HG03442 (cell line): ENCODE results near the gene SMC2.

Source experiments
- ATAC-seq: cut with Tn5 transposase; IDR thresholded peaks from one replicate; pipeline ENCODE4 v1.9.1; 2021; ENCODE audit warnings: mild to moderate bottlenecking, moderate library complexity; ENCODE audit not compliant: unreplicated experiment

The SMC2 gene

DNA sequence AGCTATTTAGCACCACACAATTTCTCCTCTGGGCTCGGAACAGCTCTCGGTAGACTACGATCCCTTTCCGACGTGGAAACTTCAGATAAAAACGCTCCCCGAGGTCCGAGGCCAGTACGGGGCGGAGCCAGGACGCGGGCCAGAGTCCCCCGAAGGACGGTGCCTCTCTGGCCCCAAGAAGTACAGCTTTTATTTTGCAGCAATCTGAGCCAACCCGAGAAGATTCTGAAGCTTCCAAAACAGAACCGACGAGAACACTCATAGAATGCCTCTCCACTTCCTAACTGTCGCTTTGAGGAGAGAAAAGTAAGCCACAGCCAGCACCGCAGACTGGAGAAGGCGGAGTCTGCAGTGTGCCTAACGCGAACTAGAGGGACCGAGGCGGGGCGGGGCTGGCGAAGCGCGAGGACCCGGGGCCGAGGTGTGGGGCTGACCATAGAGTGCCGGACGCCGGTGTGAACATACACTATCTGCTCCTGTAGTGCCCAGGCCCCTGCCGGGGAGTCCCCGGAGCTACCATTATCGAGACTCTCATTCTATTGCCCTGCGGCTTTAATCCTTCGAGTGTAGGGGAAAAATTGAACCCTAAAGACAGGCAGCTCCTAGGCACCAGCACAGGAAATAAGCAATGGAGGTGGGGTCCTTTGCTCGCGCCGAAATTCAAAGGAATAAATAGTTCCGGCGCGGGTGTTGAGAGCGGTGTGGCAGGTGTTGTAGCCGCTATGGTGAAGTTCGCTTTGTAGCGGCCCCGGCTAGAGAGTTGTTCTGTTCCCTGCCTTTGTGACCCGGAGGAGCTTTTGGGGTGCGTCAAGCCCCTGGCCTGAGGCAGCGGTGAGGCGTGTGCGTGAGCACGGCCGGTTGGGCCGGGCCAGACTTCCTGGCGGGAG lies at the start of gene SMC2:
Gene SMC2, plus strand, starts transcription at position 663 of the 887 bp plus-strand sequence. CDS start 1,076 bp downstream, outside the sequence.
- peak; percentile 83 for ATAC-seq

- ATAC-seq: no peak
These were observed 25.6 kb upstream of the SMC2 start for GRCh38 chr9:104068546-104068945.

DNA sequence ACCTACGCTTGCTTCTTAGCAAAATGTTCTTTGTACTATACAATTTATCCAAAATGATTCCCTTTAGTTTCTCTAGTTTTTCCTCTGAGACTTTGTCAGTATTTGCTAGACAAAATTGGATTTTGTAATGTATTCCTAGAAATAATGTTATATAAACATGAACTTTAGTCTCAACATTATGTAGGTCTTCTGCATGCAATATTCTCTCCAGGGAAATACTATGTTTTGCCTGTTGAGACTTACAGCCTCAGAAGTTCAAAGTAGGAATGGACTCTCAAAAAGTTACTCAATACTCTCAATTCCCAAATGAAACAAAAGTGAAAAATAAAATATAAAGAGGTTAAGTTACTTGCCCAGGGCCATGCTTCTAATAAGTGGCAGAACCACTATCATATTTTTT lies 24.8 kb upstream of the SMC2 start:
- no peak for ATAC-seq

- ATAC-seq: no peak
These were observed 22.5 kb upstream of the SMC2 start for GRCh38 chr9:104071589-104071988.

DNA sequence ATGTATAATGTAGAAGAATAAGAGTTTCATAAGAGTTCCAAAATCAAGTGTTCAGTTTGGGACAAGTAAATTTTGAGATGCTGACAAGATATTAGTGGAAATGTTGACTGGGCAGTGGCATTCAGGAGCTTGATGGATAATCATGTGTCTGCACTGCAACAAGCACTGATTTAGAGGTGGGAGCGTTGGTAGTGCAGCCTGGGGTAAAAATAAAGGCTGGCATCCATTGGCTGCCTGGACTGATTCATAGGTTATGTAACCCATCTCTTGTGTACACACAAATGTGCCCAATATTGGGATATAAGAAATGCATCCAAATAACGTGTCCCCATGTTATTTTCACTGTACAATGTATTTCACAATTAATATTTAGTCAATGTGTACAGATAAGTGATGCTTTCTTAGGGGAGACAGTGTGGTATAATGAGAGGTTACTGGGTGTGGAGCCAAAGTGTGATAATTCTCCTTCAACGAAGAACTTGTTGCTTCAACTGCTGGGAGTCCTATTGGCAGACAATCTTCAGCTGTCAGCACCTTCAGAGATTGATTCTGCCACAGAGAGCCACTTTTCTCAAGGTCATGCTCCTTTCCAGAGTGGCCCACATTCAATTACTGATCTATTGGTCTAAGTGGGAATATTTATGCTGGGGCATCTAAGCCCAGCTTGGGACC lies 20.9 kb upstream of the SMC2 start:
- no peak for ATAC-seq

- no peak for ATAC-seq
These were observed 20.4 kb upstream of the SMC2 start for GRCh38 chr9:104073770-104074133.

GRCh38 chr9:104074876-104075275 lies 19.2 kb upstream of the SMC2 start:
- no peak for ATAC-seq

DNA sequence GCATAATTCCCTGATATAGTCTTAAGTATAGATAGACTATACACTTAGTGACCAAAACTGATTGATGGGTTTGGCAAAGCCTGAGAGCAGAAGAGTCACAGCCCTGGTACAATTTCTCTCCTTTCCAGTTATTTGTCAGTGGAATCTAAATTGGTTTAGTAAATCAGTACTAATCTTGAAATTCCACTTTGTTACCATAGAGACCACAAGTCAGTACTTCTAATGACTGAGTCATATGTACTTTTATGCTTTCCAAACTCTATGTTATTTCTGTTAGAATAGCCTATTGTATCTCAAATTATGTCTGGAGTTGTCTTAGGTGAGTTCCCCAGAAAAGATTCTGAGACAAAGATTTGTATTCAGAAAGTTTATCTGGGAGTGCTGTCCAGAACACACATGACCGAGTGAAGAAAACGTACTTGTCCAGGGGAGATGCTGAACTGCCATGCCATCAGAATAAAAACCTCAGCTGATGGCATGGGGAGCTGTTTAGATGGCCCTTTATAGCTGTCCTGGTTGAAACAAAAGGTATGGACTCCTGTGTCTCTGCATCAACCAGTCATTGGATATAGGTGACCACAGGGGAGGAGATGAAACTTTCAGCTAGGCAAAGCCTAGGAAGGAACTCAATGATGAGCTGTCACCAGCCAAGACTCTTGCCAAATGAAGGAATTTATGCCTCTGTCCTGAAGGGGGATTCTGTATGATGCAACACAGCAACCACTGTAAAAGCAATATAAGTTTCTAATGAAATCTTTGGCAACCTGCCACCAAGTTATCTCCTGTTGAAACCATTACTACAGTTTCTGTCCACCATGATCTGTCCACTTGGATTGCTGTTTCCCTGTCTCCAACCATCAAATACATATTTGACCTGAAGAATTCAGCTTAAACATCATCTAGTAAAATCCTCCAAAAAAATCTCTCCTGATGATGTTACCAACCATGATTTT lies 18.0 kb upstream of the SMC2 start:
- ATAC-seq: no peak

GRCh38 chr9:104078596-104078995 lies 15.5 kb upstream of the SMC2 start:
- ATAC-seq: no peak

DNA sequence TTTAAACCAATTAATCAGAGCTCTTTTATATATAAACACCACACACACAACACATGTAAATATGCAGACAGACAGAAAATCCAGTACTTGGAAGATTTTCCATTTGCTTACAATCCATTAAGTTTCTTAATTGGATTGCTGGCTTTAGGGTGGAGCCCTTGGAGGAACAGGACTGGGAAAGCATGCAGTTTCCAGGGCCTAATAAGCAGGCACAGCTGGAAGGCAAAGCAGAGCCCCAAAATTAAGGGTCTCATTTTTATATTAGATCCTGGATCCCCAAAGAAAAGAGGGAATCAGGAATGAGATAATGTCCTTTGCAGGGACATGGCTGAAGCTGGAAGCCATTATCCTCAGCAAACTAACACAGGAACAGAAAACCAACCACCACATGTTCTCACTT lies 13.1 kb upstream of the SMC2 start:
- ATAC-seq: no peak

DNA sequence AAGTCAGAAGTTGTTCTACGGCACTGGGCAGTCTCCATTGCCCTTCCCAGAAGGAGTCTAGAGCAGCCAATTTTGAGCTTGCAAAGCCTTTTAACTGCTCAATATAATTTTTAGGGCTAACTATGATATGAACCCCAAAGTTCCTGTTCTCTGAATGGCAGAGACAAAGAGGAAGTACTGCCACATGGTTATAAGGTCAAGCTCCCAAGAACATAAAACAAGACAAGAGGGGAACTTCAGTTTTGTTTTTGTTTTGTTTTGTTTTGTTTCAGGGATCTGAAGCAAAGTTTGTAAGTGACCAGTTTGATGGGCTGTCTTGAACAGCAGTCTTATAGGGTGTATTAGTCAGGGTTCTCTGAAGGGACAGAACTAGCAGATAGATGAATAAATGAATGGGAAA lies 11.9 kb upstream of the SMC2 start:
- no peak for ATAC-seq

DNA sequence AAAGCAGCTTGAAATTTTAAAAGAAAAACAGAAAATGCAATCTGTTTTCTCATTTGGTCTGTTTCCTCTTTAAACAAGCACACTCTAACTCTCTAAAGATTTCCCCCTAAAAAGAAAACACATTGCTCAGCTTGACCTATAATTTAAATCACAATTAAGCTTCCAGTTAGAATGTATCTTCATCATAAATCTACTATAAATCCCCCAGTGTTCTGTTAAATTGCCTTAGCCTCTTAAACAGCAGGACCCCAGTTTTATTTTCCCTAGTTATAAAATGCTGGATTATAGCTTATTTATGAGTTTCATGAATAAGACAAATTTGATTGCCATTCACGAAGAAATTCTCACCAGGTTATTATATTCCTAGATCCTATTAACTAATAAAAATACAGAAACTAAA lies 8.6 kb upstream of the SMC2 start:
- ATAC-seq: no peak

DNA sequence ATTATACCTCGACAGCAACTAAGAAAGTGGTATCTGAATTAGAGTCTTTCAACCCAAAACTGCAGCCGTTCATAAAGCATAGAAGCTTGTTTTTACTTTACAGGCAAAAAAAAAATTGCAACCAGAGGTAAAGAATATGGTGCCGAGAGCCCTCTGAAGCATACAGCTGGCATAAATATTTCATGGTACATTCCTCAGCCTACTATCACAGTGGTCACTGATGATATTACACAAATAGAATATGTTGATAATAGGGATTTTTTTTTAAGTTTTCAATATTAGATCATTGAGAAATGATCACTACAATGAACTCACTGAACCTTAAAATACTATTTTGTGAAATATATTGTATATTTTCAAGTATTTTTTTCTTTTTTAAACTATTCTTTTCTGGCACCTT lies 6.2 kb upstream of the SMC2 start:
- no peak for ATAC-seq

DNA sequence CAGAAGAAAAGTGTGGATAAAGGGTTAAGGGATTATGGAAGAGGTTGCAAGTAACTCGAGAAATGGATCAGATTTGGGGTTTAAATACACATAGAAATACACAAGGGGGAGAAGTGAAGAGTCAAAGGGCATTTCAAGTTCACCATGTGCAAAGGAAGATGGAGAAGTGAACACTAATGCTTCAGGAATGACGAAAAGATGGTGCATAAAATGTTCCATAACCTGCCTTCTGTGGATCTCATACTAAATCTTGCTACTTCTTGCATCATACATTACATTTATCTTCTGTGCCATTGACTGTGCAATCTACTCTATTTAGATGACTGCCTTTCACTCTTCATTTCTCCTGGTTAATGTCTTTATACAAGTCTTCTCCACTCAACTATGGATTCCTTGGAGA lies 5.7 kb upstream of the SMC2 start:
- no peak for ATAC-seq

DNA sequence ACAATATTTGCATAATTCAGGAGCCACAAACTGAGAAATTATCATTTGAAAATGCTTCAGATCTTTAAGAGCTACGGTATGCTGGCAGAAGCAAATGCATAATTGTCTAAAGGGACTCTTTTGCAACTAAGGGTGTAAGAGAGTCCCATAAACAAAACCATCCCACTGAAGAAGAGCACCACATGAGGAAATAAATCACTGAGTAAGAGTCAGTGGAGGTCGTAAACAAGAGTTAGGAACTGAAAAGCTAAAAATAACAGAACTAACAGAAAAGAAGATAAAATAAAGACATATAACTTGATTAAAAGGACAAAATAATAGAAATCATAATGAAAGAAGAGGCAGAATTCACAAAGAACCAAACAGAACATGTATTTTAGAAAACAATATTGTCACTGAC lies 3.5 kb upstream of the SMC2 start:
- no peak for ATAC-seq

DNA sequence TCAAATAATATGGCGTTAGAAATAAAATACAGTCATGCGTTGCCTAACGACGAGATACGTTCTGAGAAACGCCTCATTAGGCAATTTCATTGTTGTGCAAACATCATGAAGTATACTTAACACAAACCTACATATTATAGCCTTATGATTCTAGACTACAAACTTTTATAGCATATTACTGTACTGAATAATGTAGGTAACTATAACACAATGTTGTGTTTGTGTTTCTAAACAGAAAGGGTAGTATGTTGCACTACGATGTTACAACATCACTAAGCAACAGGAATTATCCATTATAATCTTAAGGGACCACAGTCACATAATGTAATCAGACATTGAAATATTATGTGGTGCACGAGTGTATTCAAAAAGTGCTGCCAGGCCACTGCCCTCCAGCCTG lies 3.0 kb upstream of the SMC2 start:
- no peak for ATAC-seq

DNA sequence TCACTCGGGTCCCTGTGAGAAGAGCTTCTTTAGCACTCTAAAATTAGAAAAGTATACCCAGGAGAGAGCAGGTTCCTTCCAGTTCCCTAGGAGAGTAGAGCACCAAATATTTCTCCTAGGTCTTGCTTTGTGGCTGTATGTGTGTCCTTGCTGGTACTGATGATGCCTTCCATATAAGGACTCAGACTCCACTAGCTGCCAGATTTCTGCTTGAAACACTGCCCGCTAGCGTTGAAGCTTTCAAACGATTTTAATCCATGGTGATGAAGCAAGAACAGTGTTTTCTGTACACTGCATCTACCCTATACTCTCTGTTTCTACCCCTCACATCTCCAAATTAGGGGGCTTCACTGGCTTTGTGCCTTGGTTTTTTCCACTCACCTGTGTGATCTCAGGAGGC lies 2.4 kb upstream of the SMC2 start:
- ATAC-seq: peak; percentile 24

- ATAC-seq: no peak
These were observed 1.9 kb upstream of the SMC2 start for GRCh38 chr9:104092192-104092591.

GRCh38 chr9:104092875-104093600 lies 1.1 kb upstream of the SMC2 start:
- no peak for ATAC-seq

- peak; percentile 1 for ATAC-seq
These were observed 466 bp downstream of the SMC2 start for GRCh38 chr9:104094534-104095015.
